H9 (cell line): ENCODE results near the gene FBH1. TPM values are rescaled to one million over a fixed set of nuclear protein-coding genes. Genes with fewer than 3 reads are reported as not detected.

ENCODE experiments used
- DNase-seq: peaks from one replicate; pipeline ENCODE4 v3.0.0-alpha.2; 2017
- H2AFZ ChIP-seq: one replicate; pipeline ENCODE4 v1.6.1; 2013; ENCODE audit warnings: mild to moderate bottlenecking, low read length, control low read depth, moderate library complexity
- H2AK5ac ChIP-seq: 2 replicates; pipeline ENCODE4 v1.6.1; 2013; ENCODE audit warnings: low read length, control low read depth, mixed read lengths; ENCODE audit not compliant: insufficient read length
- H2BK120ac ChIP-seq: one replicate; pipeline ENCODE4 v1.6.1; 2013; ENCODE audit warnings: low read depth, mild to moderate bottlenecking, low read length, control low read depth, inconsistent platforms; ENCODE audit not compliant: poor library complexity, severe bottlenecking
- H2BK12ac ChIP-seq: 2 replicates; pipeline ENCODE4 v1.6.1; 2013; ENCODE audit warnings: low read length, control low read depth, mixed read lengths, low read depth; ENCODE audit not compliant: insufficient read length
- H2BK15ac ChIP-seq: 2 replicates; pipeline ENCODE4 v1.6.1; 2013; ENCODE audit warnings: low read depth, low read length, control low read depth
- H2BK20ac ChIP-seq: one replicate; pipeline ENCODE4 v1.6.1; 2013; ENCODE audit warnings: low read depth, mild to moderate bottlenecking, low read length, control low read depth, inconsistent platforms; ENCODE audit not compliant: poor library complexity, severe bottlenecking
- H2BK5ac ChIP-seq: 2 replicates; pipeline ENCODE4 v1.6.1; 2013; ENCODE audit warnings: low read length, control low read depth, mixed read lengths; ENCODE audit not compliant: insufficient read length
- H3K14ac ChIP-seq: 2 replicates; pipeline ENCODE4 v1.6.1; 2013; ENCODE audit warnings: low read length, control low read depth; ENCODE audit not compliant: insufficient read depth
- H3K18ac ChIP-seq: 2 replicates; pipeline ENCODE4 v1.6.1; 2013; ENCODE audit warnings: low read depth, mild to moderate bottlenecking, mixed read lengths, low read length, control low read depth; ENCODE audit not compliant: insufficient read length
- H3K23ac ChIP-seq: 2 replicates; pipeline ENCODE4 v1.6.1; 2013; ENCODE audit warnings: low read length, control low read depth, mixed read lengths, low read depth; ENCODE audit not compliant: insufficient read length
- H3K23me2 ChIP-seq: 2 replicates; pipeline ENCODE4 v1.6.1; 2013; ENCODE audit warnings: low read depth, mild to moderate bottlenecking, mixed read lengths, low read length, control low read depth; ENCODE audit not compliant: insufficient read length, poor library complexity, severe bottlenecking
- H3K27ac ChIP-seq: 2 replicates; pipeline ENCODE4 v1.5.1; 2013; ENCODE audit warnings: low read length, control low read depth, mixed read lengths, low read depth; ENCODE audit not compliant: insufficient read length
- H3K27me3 ChIP-seq: 2 replicates; pipeline ENCODE4 v1.6.1; 2013; ENCODE audit warnings: low read length, control low read depth, inconsistent platforms; ENCODE audit not compliant: insufficient read depth
- H3K4ac ChIP-seq: 2 replicates; pipeline ENCODE4 v1.6.1; 2013; ENCODE audit warnings: low read depth, mild to moderate bottlenecking, control low read depth, inconsistent platforms, low read length, moderate library complexity
- H3K4me1 ChIP-seq: 2 replicates; pipeline ENCODE4 v1.6.1; 2013; ENCODE audit warnings: low read length, control low read depth, inconsistent platforms; ENCODE audit not compliant: insufficient read depth
- H3K4me2 ChIP-seq: 2 replicates; pipeline ENCODE4 v1.6.1; 2013; ENCODE audit warnings: low read length, control low read depth, mixed read lengths; ENCODE audit not compliant: insufficient read length, insufficient read depth
- H3K56ac ChIP-seq: 2 replicates; pipeline ENCODE4 v1.6.1; 2013; ENCODE audit warnings: low read depth, mild to moderate bottlenecking, mixed read lengths, low read length, control low read depth; ENCODE audit not compliant: insufficient read length
- H3K79me1 ChIP-seq: 2 replicates; pipeline ENCODE4 v1.6.1; 2013; ENCODE audit warnings: low read depth, mild to moderate bottlenecking, moderate library complexity, low read length, control low read depth, inconsistent platforms; ENCODE audit not compliant: insufficient read depth, poor library complexity, severe bottlenecking
- H3K79me2 ChIP-seq: 2 replicates; pipeline ENCODE4 v1.6.1; 2013; ENCODE audit warnings: low read length, control low read depth, inconsistent platforms; ENCODE audit not compliant: insufficient read depth
- H3K9ac ChIP-seq: 2 replicates; pipeline ENCODE4 v1.6.1; 2013; ENCODE audit warnings: low read length, control low read depth, mixed read lengths; ENCODE audit not compliant: insufficient read length; ENCODE audit errors: extremely low read depth
- H3K9me3 ChIP-seq: one replicate; pipeline ENCODE4 v1.6.1; 2013; ENCODE audit warnings: low read depth, low read length, inconsistent platforms; ENCODE audit not compliant: control insufficient read depth
- H3T11ph ChIP-seq: one replicate; pipeline ENCODE4 v1.6.1; 2013; ENCODE audit warnings: mild to moderate bottlenecking, low read length, control low read depth, inconsistent platforms
- H4K20me1 ChIP-seq: one replicate; pipeline ENCODE4 v1.6.1; 2013; ENCODE audit not compliant: control insufficient read depth, insufficient read length, insufficient read depth
- H4K5ac ChIP-seq: 2 replicates; pipeline ENCODE4 v1.6.1; 2013; ENCODE audit warnings: low read depth, mild to moderate bottlenecking, mixed read lengths, low read length, control low read depth; ENCODE audit not compliant: insufficient read length
- H4K8ac ChIP-seq: replicated peaks from 2 replicates; pipeline ENCODE4 v1.6.1; 2013; ENCODE audit warnings: low read length, control low read depth, mixed read lengths, low read depth; ENCODE audit not compliant: insufficient read length
- H4K91ac ChIP-seq: 2 replicates; pipeline ENCODE4 v1.6.1; 2013; ENCODE audit warnings: low read depth, mild to moderate bottlenecking, moderate library complexity, mixed read lengths, low read length, control low read depth; ENCODE audit not compliant: insufficient read length
- H3K27ac Mint-ChIP-seq, 3 experiments: 2 replicates in 2 of 3; 3 replicates in 1 of 3; pipeline ENCODE4 v1.8.0; 2020 to 2021; ENCODE audit warnings: mixed read lengths in 3 of 3, mild to moderate bottlenecking in 1 of 3, moderate library complexity in 1 of 3
- H3K27me3 Mint-ChIP-seq: 2 replicates; pipeline ENCODE4 v1.8.0; 2021; ENCODE audit warnings: low read depth, mild to moderate bottlenecking, moderate library complexity, mixed read lengths
- H3K36me3 Mint-ChIP-seq, 3 experiments: 2 replicates in 2 of 3; 3 replicates in 1 of 3; pipeline ENCODE4 v1.8.0; 2020 to 2021; ENCODE audit warnings: low read depth in 3 of 3, mixed read lengths in 3 of 3; ENCODE audit not compliant: insufficient read depth in 1 of 3
- H3K4me1 Mint-ChIP-seq, 2 experiments: 2 replicates each; pipeline ENCODE4 v1.8.0; 2020; ENCODE audit warnings: mixed read lengths in 2 of 2
- H3K4me3 Mint-ChIP-seq, 2 experiments: 2 replicates in 1 of 2; 3 replicates in 1 of 2; pipeline ENCODE4 v1.8.0; 2020 to 2021; ENCODE audit warnings: mild to moderate bottlenecking in 2 of 2, mixed read lengths in 2 of 2, moderate library complexity in 1 of 2
- H3K9me3 Mint-ChIP-seq, 2 experiments: 2 replicates in 1 of 2; 3 replicates in 1 of 2; pipeline ENCODE4 v1.8.0; 2020; ENCODE audit warnings: mild to moderate bottlenecking in 2 of 2, mixed read lengths in 2 of 2, moderate library complexity in 1 of 2
- WGBS: extraction: QIAGEN DNeasy Blood & Tissue Kit; methylation state at CpG from one replicate; pipeline ENCODE4 v1.1.7; 2013; ENCODE audit warnings: missing lambda C conversion rate, low lambda C conversion rate, mixed read lengths; ENCODE audit not compliant: insufficient read length; ENCODE audit errors: extremely low coverage; 5-methylcytosine and 5-hydroxymethylcytosine counted together
- total RNA-seq: library from RNA; stranded (reverse); gene quantifications from 2 replicates; pipeline ENCODE4 v1.2.1, GENCODE V29; 2021
- TF ChIP-seq, protein P1 (sequence below): fragments of 200-600 bp; sonication (generic); conservative IDR thresholded peaks from 3 replicates; pipeline ENCODE4 v1.8.0; 2021; ENCODE audit warnings: antibody characterized with exemption, mild to moderate bottlenecking

FBH1 gene
- total RNA-seq, 1 experiment from 2014 or later: 52.2 TPM

DNA sequence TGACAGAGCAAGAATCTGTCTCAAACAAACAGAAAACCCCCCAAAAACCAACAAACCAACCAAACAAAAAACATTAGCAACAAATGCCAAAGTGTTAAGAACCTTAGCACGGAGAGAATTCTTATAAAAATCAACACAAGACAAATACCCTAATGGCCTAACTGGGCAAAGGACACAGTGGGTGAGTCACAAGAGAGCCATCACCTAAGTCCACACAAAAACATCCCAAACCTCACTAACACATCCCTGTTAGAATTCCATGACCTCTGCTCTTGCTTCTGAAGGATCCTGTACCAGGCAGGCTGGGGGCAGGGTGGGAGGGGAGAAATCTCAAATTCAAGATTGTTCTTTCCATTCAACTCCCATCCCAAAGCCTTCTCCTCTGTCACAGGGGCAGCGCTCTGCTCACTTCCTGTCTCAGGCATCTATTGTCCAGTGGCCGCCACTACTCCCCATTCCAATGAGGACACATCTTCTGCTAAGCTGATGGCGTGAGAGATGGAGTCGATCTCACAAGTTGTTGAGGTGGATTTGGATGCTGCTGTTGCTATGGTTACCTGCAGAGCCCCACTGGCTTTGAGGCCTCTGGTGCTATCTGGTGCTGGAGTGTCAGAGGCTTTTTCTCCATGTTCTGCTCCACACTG lies 78.1 kb downstream of the FBH1 start:
- Histone ChIP-seq H4K8ac (no peak overlapping the region), H4K20me1 (no peaks in the 10 kb centered on the region), H4K5ac (no peak overlapping the region), H2BK12ac (no peak overlapping the region), H3K79me2 (no peaks in the 10 kb centered on the region), H3K14ac (no peak overlapping the region), H3K9ac (no peak overlapping the region), H2AFZ (no peak overlapping the region), H3K27me3 (no peaks in the 10 kb centered on the region), H2AK5ac (no peak overlapping the region), H2BK20ac (no peak overlapping the region), H2BK120ac (no peak overlapping the region), H3K79me1 (no peaks in the 10 kb centered on the region), H3K23ac (no peak overlapping the region), H3K4me2 (no peak overlapping the region), H3T11ph (no peak overlapping the region), H4K91ac (no peak overlapping the region), H2BK5ac (no peak overlapping the region), H3K4me1 (no peaks in the 10 kb centered on the region), H3K27ac (no peak overlapping the region), H3K56ac (no peak overlapping the region), H3K9me3 (no peaks in the 10 kb centered on the region), H2BK15ac (no peak overlapping the region), H3K4ac (no peak overlapping the region), H3K23me2 (no peaks in the 10 kb centered on the region), H3K18ac (no peak overlapping the region)
- TF ChIP-seq, protein P1, sequence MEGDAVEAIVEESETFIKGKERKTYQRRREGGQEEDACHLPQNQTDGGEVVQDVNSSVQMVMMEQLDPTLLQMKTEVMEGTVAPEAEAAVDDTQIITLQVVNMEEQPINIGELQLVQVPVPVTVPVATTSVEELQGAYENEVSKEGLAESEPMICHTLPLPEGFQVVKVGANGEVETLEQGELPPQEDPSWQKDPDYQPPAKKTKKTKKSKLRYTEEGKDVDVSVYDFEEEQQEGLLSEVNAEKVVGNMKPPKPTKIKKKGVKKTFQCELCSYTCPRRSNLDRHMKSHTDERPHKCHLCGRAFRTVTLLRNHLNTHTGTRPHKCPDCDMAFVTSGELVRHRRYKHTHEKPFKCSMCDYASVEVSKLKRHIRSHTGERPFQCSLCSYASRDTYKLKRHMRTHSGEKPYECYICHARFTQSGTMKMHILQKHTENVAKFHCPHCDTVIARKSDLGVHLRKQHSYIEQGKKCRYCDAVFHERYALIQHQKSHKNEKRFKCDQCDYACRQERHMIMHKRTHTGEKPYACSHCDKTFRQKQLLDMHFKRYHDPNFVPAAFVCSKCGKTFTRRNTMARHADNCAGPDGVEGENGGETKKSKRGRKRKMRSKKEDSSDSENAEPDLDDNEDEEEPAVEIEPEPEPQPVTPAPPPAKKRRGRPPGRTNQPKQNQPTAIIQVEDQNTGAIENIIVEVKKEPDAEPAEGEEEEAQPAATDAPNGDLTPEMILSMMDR: no peak
- WGBS: no CpG with 5 or more reads among the region's 5 CpGs
- Mint-ChIP-seq H3K27ac (no peak overlapping the region; a peak in 1 of 7 replicates), H3K36me3 (no peaks in the 10 kb centered on the region), H3K27me3 (peaks cover 17% of the 10 kb centered on the region), H3K9me3 (no peaks in the 10 kb centered on the region), H3K4me3 (no peak overlapping the region), H3K4me1 (no peaks in the 10 kb centered on the region)
- DNase-seq: no peak
